GM23248 (cell line): ENCODE measurements around the gene FAM131A. TPM values are rescaled to one million over a fixed set of nuclear protein-coding genes. Genes with fewer than 3 reads are reported as not detected.

Source experiments
- DNase-seq: peaks from one replicate; pipeline ENCODE4 v3.0.0-alpha.2; 2015
- H2AFZ ChIP-seq: fragments of 200-600 bp; sonication (generic); 2 replicates; pipeline ENCODE4 v1.6.1; 2016; ENCODE audit warnings: antibody characterized with exemption
- H3F3A ChIP-seq: fragments of 200-600 bp; sonication (generic); 2 replicates; pipeline ENCODE4 v1.6.1; 2016; ENCODE audit warnings: mild to moderate bottlenecking, antibody characterized with exemption, mixed run types; ENCODE audit not compliant: insufficient read depth
- H3K27ac ChIP-seq: fragments of 200-600 bp; sonication (generic); 2 replicates; pipeline ENCODE4 v1.5.1; 2016; ENCODE audit warnings: mild to moderate bottlenecking
- H3K27me3 ChIP-seq: fragments of 200-600 bp; sonication (generic); replicated peaks from 2 replicates; pipeline ENCODE4 v1.6.1; 2016; ENCODE audit warnings: mild to moderate bottlenecking; ENCODE audit not compliant: insufficient read depth
- H3K36me3 ChIP-seq: fragments of 200-600 bp; sonication (generic); 2 replicates; pipeline ENCODE4 v1.6.1; 2016; ENCODE audit warnings: low read depth, mild to moderate bottlenecking
- H3K4me1 ChIP-seq: fragments of 200-600 bp; sonication (generic); 2 replicates; pipeline ENCODE4 v1.6.1; 2016; ENCODE audit warnings: mild to moderate bottlenecking; ENCODE audit not compliant: insufficient read depth
- H3K4me2 ChIP-seq: fragments of 200-600 bp; sonication (generic); one replicate; pipeline ENCODE4 v1.6.1; 2016; ENCODE audit warnings: mild to moderate bottlenecking; ENCODE audit not compliant: unreplicated experiment
- H3K4me3 ChIP-seq: fragments of 200-600 bp; sonication (generic); 2 replicates; pipeline ENCODE4 v1.5.1; 2016; ENCODE audit warnings: mild to moderate bottlenecking
- H3K79me2 ChIP-seq: fragments of 200-600 bp; sonication (generic); 2 replicates; pipeline ENCODE4 v1.6.1; 2016; ENCODE audit warnings: mild to moderate bottlenecking; ENCODE audit not compliant: insufficient read depth
- H3K9ac ChIP-seq: fragments of 200-600 bp; sonication (generic); 2 replicates; pipeline ENCODE4 v1.6.1; 2016; ENCODE audit warnings: mild to moderate bottlenecking
- H3K9me2 ChIP-seq: fragments of 200-600 bp; sonication (generic); 2 replicates; pipeline ENCODE4 v1.6.1; 2016; ENCODE audit warnings: mixed run types, mild to moderate bottlenecking, moderate library complexity; ENCODE audit not compliant: insufficient read depth
- H3K9me3 ChIP-seq: fragments of 200-600 bp; sonication (generic); one replicate; pipeline ENCODE4 v1.6.1; 2017; ENCODE audit warnings: low read depth
- H4K20me1 ChIP-seq: fragments of 200-600 bp; sonication (generic); 2 replicates; pipeline ENCODE4 v1.6.0; 2016; ENCODE audit not compliant: insufficient read depth
- EZH2 ChIP-seq: fragments of 200-600 bp; sonication (generic); IDR thresholded peaks from 2 replicates; pipeline ENCODE4 v1.6.1; 2018; ENCODE audit warnings: antibody characterized with exemption, mild to moderate bottlenecking; ENCODE audit not compliant: insufficient read depth, poor library complexity, severe bottlenecking
- EZH2phosphoT487 ChIP-seq: fragments of 200-600 bp; sonication (generic); IDR thresholded peaks from 2 replicates; pipeline ENCODE4 v1.6.1; 2018; ENCODE audit warnings: antibody characterized with exemption, moderate library complexity, mild to moderate bottlenecking, low read depth; ENCODE audit not compliant: insufficient read depth
- WGBS, 2 experiments: methylation state at CpG; one replicate each; pipeline ENCODE4 v1.1.6; 2015 to 2017; ENCODE audit warnings: low lambda C conversion rate in 2 of 2, low coverage in 1 of 2; ENCODE audit errors: missing lambda C conversion rate in 2 of 2; 5-methylcytosine and 5-hydroxymethylcytosine counted together
- in situ Hi-C: fragments of 300-500 bp; cut with MboI; formaldehyde crosslinking; loops from 2 replicates; pipeline ENCODE4 v1.15.0; 2020
- polyA plus RNA-seq: library from polyadenylated mRNA; unstranded; fragments of >200 nt; fragmentation: Nextera tagmentation; extraction: Ambion mirVana; gene quantifications from 2 replicates; pipeline ENCODE4 v1.2.1, GENCODE V29; 2016
- total RNA-seq: library from RNA; depleted of rRNA; stranded (reverse); fragments of >200 nt; shearing (Covaris generic); gene quantifications from 2 replicates; pipeline ENCODE4 v1.2.3, GENCODE V29; 2014

The FAM131A gene
- total and polyA plus RNA-seq, 2 experiments from 2014 or later = 7.0 to 24.5 TPM

- Histone ChIP-seq H3K4me1 (peaks cover 12% of the 10 kb centered on the region; the same call in 1 of the 2 replicates), H3F3A (no peaks in the 10 kb centered on the region; the same call in none of the 2 replicates), H3K79me2 (no peaks in the 10 kb centered on the region), H4K20me1 (no peaks in the 10 kb centered on the region), H3K4me2 (no peak overlapping the region), H3K27ac (no peak overlapping the region), H2AFZ (no peak overlapping the region), H3K9me3 (no peaks in the 10 kb centered on the region), H3K36me3 (no peaks in the 10 kb centered on the region), H3K9ac (no peak overlapping the region), H3K4me3 (no peak overlapping the region), H3K27me3 (peaks cover 14% of the 10 kb centered on the region), H3K9me2 (no peaks in the 10 kb centered on the region)
- DNase-seq = no peak
- TF ChIP-seq EZH2phosphoT487 = no peak
- TF ChIP-seq EZH2 = no peak
- 80 to 85% methylated on average over 12 of the region's 12 CpGs for WGBS, 2 experiments
- in situ Hi-C loops = loop anchor here (10.0 kb wide), 1 partner anchor 149 kb away; no protein-coding TSS in a partner anchor
These were observed 38.5 kb downstream of the FAM131A start for GRCh38 chr3:184375747-184376461.

GRCh38 chr3:184377374-184377773, 40.0 kb downstream of the FAM131A start:
- WGBS, 2 experiments = 80% methylated on average over 5 of the region's 5 CpGs
- peaks cover 29% of the 10 kb centered on the region for H3K27me3 ChIP-seq

GRCh38 chr3:184377882-184378445, 40.6 kb downstream of the FAM131A start, which contains the start of gene THPO:
THPO (minus strand) TSS chr3:184378207; CDS start chr3:184376259, 1,948 bp downstream.
- no peak within 1 kb of the TSS for H2AFZ ChIP-seq
- 68 to 79% methylated on average over 7 of the region's 7 CpGs for WGBS, 2 experiments
- no peaks in the 10 kb centered on the region for H3K9me3 ChIP-seq
- peaks cover 8% of the 10 kb centered on the region; the same call in 1 of the 2 replicates for H3K4me1 ChIP-seq
- in situ Hi-C loops = loop anchor here (10.0 kb wide), 1 partner anchor 147 kb away; no protein-coding TSS in a partner anchor
- H3K4me2 ChIP-seq = no peak within 1 kb of the TSS
- H3K36me3 ChIP-seq = no peaks in the 10 kb centered on the region
- no peaks in the 10 kb centered on the region for H3K79me2 ChIP-seq
- no peaks in the 10 kb centered on the region for H4K20me1 ChIP-seq
- H3K4me3 ChIP-seq = no peak within 1 kb of the TSS
- peaks cover 33% of the 10 kb centered on the region for H3K27me3 ChIP-seq
- H3K9me2 ChIP-seq = no peaks in the 10 kb centered on the region
- no peak for DNase-seq
- H3F3A ChIP-seq = no peaks in the 10 kb centered on the region; the same call in 1 of the 2 replicates
- H3K9ac ChIP-seq = no peak within 1 kb of the TSS
- H3K27ac ChIP-seq = no peak within 1 kb of the TSS
- no peak for TF ChIP-seq EZH2phosphoT487
- no peak for TF ChIP-seq EZH2

More at GRCh38 chr3:184377374-184377773, 40.0 kb downstream of the FAM131A start:
- no peaks in the 10 kb centered on the region for H3K79me2 ChIP-seq
- H3K4me2 ChIP-seq = no peak overlapping the region
- no peak overlapping the region for H3K4me3 ChIP-seq
- DNase-seq = no peak
- no peaks in the 10 kb centered on the region for H4K20me1 ChIP-seq
- no peaks in the 10 kb centered on the region; the same call in 1 of the 2 replicates for H3F3A ChIP-seq
- no peaks in the 10 kb centered on the region for H3K36me3 ChIP-seq
- no peaks in the 10 kb centered on the region for H3K9me2 ChIP-seq
- H3K9me3 ChIP-seq = no peaks in the 10 kb centered on the region
- no peak overlapping the region for H2AFZ ChIP-seq
- H3K27ac ChIP-seq = no peak overlapping the region
- no peak overlapping the region for H3K9ac ChIP-seq
- TF ChIP-seq EZH2phosphoT487 (no peak), EZH2 (no peak)
- in situ Hi-C loops = loop anchor here (10.0 kb wide), 1 partner anchor 147 kb away; no protein-coding TSS in a partner anchor
- peaks cover 8% of the 10 kb centered on the region; the same call in 1 of the 2 replicates for H3K4me1 ChIP-seq

GRCh38 chr3:184378651-184379357, 41.4 kb downstream of the FAM131A start:
- no peaks in the 10 kb centered on the region; the same call in 1 of the 2 replicates for H3F3A ChIP-seq
- no peak overlapping the region for H3K9ac ChIP-seq
- H3K4me2 ChIP-seq = no peak overlapping the region
- in situ Hi-C loops = loop anchor here (10.0 kb wide), 1 partner anchor 146 kb away; no protein-coding TSS in a partner anchor
- no peak for DNase-seq
- no peak for TF ChIP-seq EZH2phosphoT487
- peak; percentile 33 for TF ChIP-seq EZH2
- no peaks in the 10 kb centered on the region for H3K36me3 ChIP-seq
- H3K4me3 ChIP-seq = no peak overlapping the region
- 64 to 69% methylated on average over 10 of the region's 10 CpGs for WGBS, 2 experiments
- H3K9me2 ChIP-seq = no peaks in the 10 kb centered on the region
- no peaks in the 10 kb centered on the region for H3K79me2 ChIP-seq
- H4K20me1 ChIP-seq = no peaks in the 10 kb centered on the region
- peaks cover 33% of the 10 kb centered on the region for H3K27me3 ChIP-seq
- no peaks in the 10 kb centered on the region for H3K9me3 ChIP-seq
- H3K27ac ChIP-seq = no peak overlapping the region
- H2AFZ ChIP-seq = no peak overlapping the region
- peaks cover 1% of the 10 kb centered on the region; the same call in 1 of the 2 replicates for H3K4me1 ChIP-seq
